Endothelial cell of umbilical vein (primary cell): ENCODE results near the gene NGF. TPM values are rescaled to one million over a fixed set of nuclear protein-coding genes. Genes with fewer than 3 reads are reported as not detected.

ENCODE experiments used
- BruUV-seq: library from RNA; stranded (reverse); fragments of 400-500 nt; replicated peaks from 2 replicates; lab custom pipeline; 2021; lab: Mats Ljungman, UMichigan
- CTCF ChIA-PET: fragments of 300-600, 350-600 bp; sonication (Branson Sonifier 250); formaldehyde crosslinking; loops from one replicate; lab custom pipeline; 2021; ENCODE audit warnings: antibody characterized with exemption, inconsistent platforms; lab: Charles Lee
- POLR2A ChIA-PET: fragments of 300-600, 350-600 bp; sonication (Branson Sonifier 250); formaldehyde crosslinking; loops from one replicate; lab custom pipeline; 2021; ENCODE audit warnings: antibody characterized with exemption, inconsistent platforms; lab: Charles Lee
- DNase-seq: peaks from one replicate; pipeline ENCODE4 v3.0.0-alpha.2; 2011; ENCODE audit warnings: low read depth, low spot score
- FAIRE-seq: peaks from 2 replicates; lab custom pipeline; 2011; peaks lifted over from hg19 to GRCh38; lab: Jason Lieb, UNC
- H2AFZ ChIP-seq: 2 replicates; pipeline ENCODE4 v1.6.0; 2012; ENCODE audit warnings: low read depth, low read length, control low read depth, inconsistent platforms
- H3K27ac ChIP-seq: 2 replicates; pipeline ENCODE4 v1.5.1; 2011; ENCODE audit warnings: low read depth, mild to moderate bottlenecking, control low read depth, low read length, moderate library complexity; ENCODE audit not compliant: insufficient read depth
- H3K27me3 ChIP-seq, 2 experiments: 2 replicates each; pipeline versions ENCODE4 v1.6.0 to v1.6.1; 2011; ENCODE audit warnings: low read length in 2 of 2, mixed read lengths in 1 of 2; ENCODE audit not compliant: control insufficient read depth in 2 of 2, insufficient read depth in 2 of 2
- H3K36me3 ChIP-seq, 2 experiments: 2 replicates in 1 of 2; 3 replicates in 1 of 2; pipeline ENCODE4 v1.5.1; 2011; ENCODE audit warnings: low read length in 2 of 2, mild to moderate bottlenecking in 1 of 2, moderate library complexity in 1 of 2; ENCODE audit not compliant: control insufficient read depth in 2 of 2, insufficient read depth in 2 of 2; ENCODE audit errors: extremely low read depth in 1 of 2
- H3K4me1 ChIP-seq: 3 replicates; pipeline ENCODE4 v1.5.1; 2011; ENCODE audit warnings: mild to moderate bottlenecking, low read length; ENCODE audit not compliant: control insufficient read depth, insufficient read depth; ENCODE audit errors: extremely low read depth
- H3K4me2 ChIP-seq: 2 replicates; pipeline ENCODE4 v1.6.1; 2011; ENCODE audit warnings: low read length, control low read depth, mixed read lengths; ENCODE audit not compliant: insufficient read depth
- H3K4me3 ChIP-seq, 3 experiments: fragments of 200-600 bp in 1 of 3; sonication (generic), shearing (Covaris generic) in 1 of 3; replicated peaks in 1 of 3; 2 replicates each; pipeline ENCODE4 v1.5.1; 2011 to 2016; ENCODE audit warnings: control low read depth in 3 of 3, low read length in 3 of 3, mild to moderate bottlenecking in 2 of 3, inconsistent platforms in 1 of 3, low read depth in 1 of 3, moderate library complexity in 1 of 3; ENCODE audit not compliant: insufficient read depth in 1 of 3
- H3K79me2 ChIP-seq: 2 replicates; pipeline ENCODE4 v1.6.0; 2012; ENCODE audit warnings: low read length, inconsistent platforms; ENCODE audit not compliant: control insufficient read depth, insufficient read depth
- H3K9ac ChIP-seq: replicated peaks from 2 replicates; pipeline ENCODE3; 2011; ENCODE audit warnings: low read length, control low read depth; ENCODE audit not compliant: insufficient read depth; ENCODE audit errors: extremely low read depth
- H3K9me1 ChIP-seq: replicated peaks from 3 replicates; pipeline ENCODE4 v1.6.0; 2011; ENCODE audit warnings: mild to moderate bottlenecking, low read length; ENCODE audit not compliant: control insufficient read depth, insufficient read depth; ENCODE audit errors: extremely low read depth
- H3K9me3 ChIP-seq: replicated peaks from 2 replicates; pipeline ENCODE4 v1.5.1; 2012; ENCODE audit warnings: low read length, inconsistent platforms; ENCODE audit not compliant: control insufficient read depth, insufficient read depth
- H4K20me1 ChIP-seq: replicated peaks from 2 replicates; pipeline ENCODE3; 2011; ENCODE audit warnings: mild to moderate bottlenecking, low read length; ENCODE audit not compliant: control insufficient read depth, insufficient read depth; ENCODE audit errors: extremely low read depth
- CTCF ChIP-seq, 2 donors: IDR thresholded peaks; 1 replicate in 1 of 2; 2 replicates in 1 of 2; pipeline ENCODE4 v1.5.1; 2011; ENCODE audit warnings: low read length in 2 of 2, mild to moderate bottlenecking in 2 of 2, moderate library complexity in 2 of 2, control low read depth in 1 of 2, inconsistent platforms in 1 of 2, low read depth in 1 of 2; ENCODE audit not compliant: insufficient read depth in 1 of 2; ENCODE audit errors: extremely low read depth in 1 of 2
- EZH2 ChIP-seq: IDR thresholded peaks from 2 replicates; pipeline ENCODE4 v1.6.1; 2012; ENCODE audit warnings: borderline replicate concordance, low read depth, mild to moderate bottlenecking, moderate library complexity, low read length, inconsistent platforms; ENCODE audit not compliant: severe bottlenecking
- FOS ChIP-seq: IDR thresholded peaks from 2 replicates; pipeline ENCODE4 v1.6.1; 2011; ENCODE audit warnings: mild to moderate bottlenecking, low read length, moderate library complexity, borderline replicate concordance; ENCODE audit not compliant: insufficient read depth
- GATA2 ChIP-seq: IDR thresholded peaks from 2 replicates; pipeline ENCODE4 v1.7.0; 2011; ENCODE audit warnings: low read depth, mild to moderate bottlenecking, moderate library complexity, mixed read lengths, low read length; ENCODE audit not compliant: insufficient read length, insufficient read depth
- JUN ChIP-seq: IDR thresholded peaks from 2 replicates; pipeline ENCODE4 v1.6.1; 2011; ENCODE audit warnings: borderline replicate concordance, low read depth; ENCODE audit not compliant: insufficient read length, insufficient read depth
- MAX ChIP-seq: IDR thresholded peaks from 2 replicates; pipeline ENCODE4 v1.6.1; 2011; ENCODE audit not compliant: insufficient read depth, insufficient read length
- MYC ChIP-seq: IDR thresholded peaks from one replicate; pipeline ENCODE4 v1.6.1; 2011; ENCODE audit warnings: mild to moderate bottlenecking, low read depth, low read length
- POLR2A ChIP-seq: IDR thresholded peaks from 2 replicates; pipeline ENCODE4 v1.6.1; 2012; ENCODE audit warnings: low read depth, mild to moderate bottlenecking, control low read depth, low read length
- POLR2AphosphoS5 ChIP-seq: IDR thresholded peaks from 2 replicates; pipeline ENCODE4 v1.6.1; 2012; ENCODE audit warnings: low read depth, mild to moderate bottlenecking, control low read depth, low read length, moderate library complexity; ENCODE audit not compliant: insufficient read depth
- dilution Hi-C: fragments of 300-500 bp; cut with MboI; formaldehyde crosslinking; loops from one replicate; pipeline ENCODE4 v1.15.0; 2019; ENCODE audit warnings: low sequenced_read_pairs; ENCODE audit not compliant: extremely low pct_ligation_motif_present
- intact Hi-C: fragments of 100-400 bp; cut with micrococcal nuclease; formaldehyde crosslinking; loops from one replicate; pipeline ENCODE4 v1.10.0; 2022
- polyA plus RNA-seq, 4 experiments: library from polyadenylated mRNA; depleted of rRNA in 3 of 4; stranded (reverse) in 3 of 4; unstranded in 1 of 4; fragments of >200 nt; gene quantifications; 2 replicates each; pipeline versions ENCODE4 v1.2.1 to v1.2.3, GENCODE V29; 2011 to 2012; ENCODE audit warnings: missing spikeins in 1 of 4
- total RNA-seq: library from RNA; stranded (reverse); gene quantifications from 2 replicates; pipeline ENCODE4 v1.2.3, GENCODE V29; 2021

The NGF gene
- total and polyA plus RNA-seq, 2 donors (not counting 3 experiments of a cell fraction or from before 2014, with no cell fraction given), result not detected

GRCh38 chr1:115331558-115332331 lies 6.3 kb downstream of the NGF start:
- peaks cover 2 to 6% of the 10 kb centered on the region in 2 experiments for H3K27me3 ChIP-seq
- dilution Hi-C loops (no loop called here), intact Hi-C loops (no loop called here)
- TF ChIP-seq EZH2 (no peak), FOS (no peak), MYC (no peak), POLR2A (no peak), CTCF (IDR thresholded peaks at IDR 0.05; ENCODE audit: extremely low read depth in 1 of 2, insufficient read depth in 1 of 2, low read depth in 1 of 2, low read length in 2 of 2) (no peak), JUN (no peak), MAX (no peak), GATA2 (no peak), POLR2AphosphoS5 (no peak)
- no peak for FAIRE-seq
- POLR2A ChIA-PET, result no interaction called here
- no peak overlapping the region for H3K4me2 ChIP-seq
- H3K4me1 ChIP-seq, result no peaks in the 10 kb centered on the region
- DNase-seq, result no peak
- H4K20me1 ChIP-seq, result no peaks in the 10 kb centered on the region
- CTCF ChIA-PET, result no interaction called here
- no peak overlapping the region for H3K27ac ChIP-seq
- BruUV-seq, result no TSS peak
- H3K36me3 ChIP-seq, result no peaks in the 10 kb centered on the region
- no peak overlapping the region for H3K4me3 ChIP-seq
- H3K9me3 ChIP-seq, result no peaks in the 10 kb centered on the region
- no peak overlapping the region for H2AFZ ChIP-seq
- H3K79me2 ChIP-seq, result no peaks in the 10 kb centered on the region
- no peaks in the 10 kb centered on the region for H3K9me1 ChIP-seq
- H3K9ac ChIP-seq, result no peak overlapping the region
